Neural cell (in vitro differentiated cells): ENCODE measurements around the gene PTPRD.

Experiments
- CTCF ChIP-seq: fragments of 450-650 bp; IDR thresholded peaks from 2 replicates; pipeline ENCODE4 v1.5.1; 2014; ENCODE audit warnings: antibody characterized with exemption, mild to moderate bottlenecking, moderate library complexity; ENCODE audit not compliant: poor library complexity, severe bottlenecking
- EZH2 ChIP-seq: fragments of 200-600, 300-800 bp; shearing (Covaris generic), sonication (generic); IDR thresholded peaks from 2 replicates; pipeline ENCODE4 v1.6.1; 2014; ENCODE audit warnings: antibody characterized with exemption, low read length, borderline replicate concordance, mild to moderate bottlenecking; ENCODE audit not compliant: insufficient read depth, poor library complexity, severe bottlenecking
- RAD21 ChIP-seq: fragments of 450-650 bp; conservative IDR thresholded peaks from 2 replicates; pipeline ENCODE4 v1.6.1; 2014; ENCODE audit warnings: antibody characterized with exemption, mild to moderate bottlenecking, moderate library complexity
- TAF1 ChIP-seq: IDR thresholded peaks from 2 replicates; pipeline ENCODE4 v1.6.1; 2012; ENCODE audit warnings: low read depth
- TF ChIP-seq, protein P1 (sequence below): IDR thresholded peaks from 2 replicates; pipeline ENCODE4 v1.6.1; 2012; ENCODE audit warnings: borderline replicate concordance

GRCh38 chr9:9743822-9744221 is 869.0 kb downstream of the PTPRD start:
- no peak for TF ChIP-seq EZH2
- no peak for TF ChIP-seq RAD21
- no peak for TF ChIP-seq CTCF
- TF ChIP-seq, protein P1, sequence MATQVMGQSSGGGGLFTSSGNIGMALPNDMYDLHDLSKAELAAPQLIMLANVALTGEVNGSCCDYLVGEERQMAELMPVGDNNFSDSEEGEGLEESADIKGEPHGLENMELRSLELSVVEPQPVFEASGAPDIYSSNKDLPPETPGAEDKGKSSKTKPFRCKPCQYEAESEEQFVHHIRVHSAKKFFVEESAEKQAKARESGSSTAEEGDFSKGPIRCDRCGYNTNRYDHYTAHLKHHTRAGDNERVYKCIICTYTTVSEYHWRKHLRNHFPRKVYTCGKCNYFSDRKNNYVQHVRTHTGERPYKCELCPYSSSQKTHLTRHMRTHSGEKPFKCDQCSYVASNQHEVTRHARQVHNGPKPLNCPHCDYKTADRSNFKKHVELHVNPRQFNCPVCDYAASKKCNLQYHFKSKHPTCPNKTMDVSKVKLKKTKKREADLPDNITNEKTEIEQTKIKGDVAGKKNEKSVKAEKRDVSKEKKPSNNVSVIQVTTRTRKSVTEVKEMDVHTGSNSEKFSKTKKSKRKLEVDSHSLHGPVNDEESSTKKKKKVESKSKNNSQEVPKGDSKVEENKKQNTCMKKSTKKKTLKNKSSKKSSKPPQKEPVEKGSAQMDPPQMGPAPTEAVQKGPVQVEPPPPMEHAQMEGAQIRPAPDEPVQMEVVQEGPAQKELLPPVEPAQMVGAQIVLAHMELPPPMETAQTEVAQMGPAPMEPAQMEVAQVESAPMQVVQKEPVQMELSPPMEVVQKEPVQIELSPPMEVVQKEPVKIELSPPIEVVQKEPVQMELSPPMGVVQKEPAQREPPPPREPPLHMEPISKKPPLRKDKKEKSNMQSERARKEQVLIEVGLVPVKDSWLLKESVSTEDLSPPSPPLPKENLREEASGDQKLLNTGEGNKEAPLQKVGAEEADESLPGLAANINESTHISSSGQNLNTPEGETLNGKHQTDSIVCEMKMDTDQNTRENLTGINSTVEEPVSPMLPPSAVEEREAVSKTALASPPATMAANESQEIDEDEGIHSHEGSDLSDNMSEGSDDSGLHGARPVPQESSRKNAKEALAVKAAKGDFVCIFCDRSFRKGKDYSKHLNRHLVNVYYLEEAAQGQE = no peak
- no peak for TF ChIP-seq TAF1
